C4-2B (cell line): ENCODE measurements around the gene HSF2BP.
"Not testable (repeated sequence)": the region's sequence is repeated elsewhere in the genome, so short reads cannot be mapped to it uniquely, and the experiment has no call there.

ENCODE experiments used
- H3K27ac ChIP-seq: fragments of 450-650 bp; 2 replicates; pipeline ENCODE4 v1.5.1; 2017
- CTCF ChIP-seq: fragments of 450-650 bp; conservative IDR thresholded peaks from 2 replicates; pipeline ENCODE4 v1.5.1; 2017; ENCODE audit warnings: mild to moderate bottlenecking
- ZFX ChIP-seq: fragments of 450-650 bp; IDR thresholded peaks from 2 replicates; pipeline ENCODE4 v1.6.1; 2017

The HSF2BP gene

GRCh38 chr21:43622796-43623195 is 36.5 kb downstream of the HSF2BP start:
- no peak overlapping the region for H3K27ac ChIP-seq

GRCh38 chr21:43619856-43620255 is 39.4 kb downstream of the HSF2BP start:
- H3K27ac ChIP-seq: no peak overlapping the region
- TF ChIP-seq ZFX (no peak), CTCF (no peak; the same call in 1 of the 2 replicates)

More at GRCh38 chr21:43622796-43623195, 36.5 kb downstream of the HSF2BP start:
- TF ChIP-seq ZFX: no peak
- TF ChIP-seq CTCF: no peak

- H3K27ac ChIP-seq: no peak overlapping the region
- TF ChIP-seq ZFX: no peak
- no peak for TF ChIP-seq CTCF
Observed at GRCh38 chr21:43619344-43619743, 39.9 kb downstream of the HSF2BP start.

GRCh38 chr21:43618940-43619339 is 40.3 kb downstream of the HSF2BP start:
- no peak overlapping the region for H3K27ac ChIP-seq
- TF ChIP-seq CTCF (no peak), ZFX (no peak)

- H3K27ac ChIP-seq: not testable (repeated sequence)
Observed at GRCh38 chr21:43616861-43617260, 42.4 kb downstream of the HSF2BP start.

- TF ChIP-seq CTCF (no peak), ZFX (no peak)
- H3K27ac ChIP-seq: no peak overlapping the region
Observed at GRCh38 chr21:43614839-43615238, 44.4 kb downstream of the HSF2BP start.

GRCh38 chr21:43613755-43614638 is 45.3 kb downstream of the HSF2BP start:
- no peak overlapping the region for H3K27ac ChIP-seq
- TF ChIP-seq CTCF: no peak
- TF ChIP-seq ZFX: no peak
